ENCODE data around the gene NOA1.
"Not testable (repeated sequence)": the region's sequence is repeated elsewhere in the genome, so short reads cannot be mapped to it uniquely, and the experiment has no call there.

Gene NOA1

GRCh38 chr4:56958111-56958517 is 19.3 kb downstream of the NOA1 start:
- no peak for DNase-seq (ENCODE audit: low read depth)

- no peak for DNase-seq (ENCODE audit: low read depth)
Observed at GRCh38 chr4:56953680-56954520, 23.5 kb downstream of the NOA1 start.

- DNase-seq (ENCODE audit: low read depth), result no peak
Observed at GRCh38 chr4:56941403-56941802, 36.0 kb downstream of the NOA1 start.

- no peak for DNase-seq (ENCODE audit: low read depth)
Observed at GRCh38 chr4:56940971-56941370, 36.4 kb downstream of the NOA1 start.

- no peak for DNase-seq (ENCODE audit: low read depth)
Observed at GRCh38 chr4:56940403-56940802, 37.0 kb downstream of the NOA1 start.

- not testable (repeated sequence) for DNase-seq (ENCODE audit: low read depth)
Observed at GRCh38 chr4:56939826-56940225, 37.6 kb downstream of the NOA1 start.

GRCh38 chr4:56937262-56937661 is 40.1 kb downstream of the NOA1 start:
- DNase-seq (ENCODE audit: low read depth), result no peak

GRCh38 chr4:56931924-56932323 is 45.5 kb downstream of the NOA1 start:
- no peak for DNase-seq (ENCODE audit: low read depth)

GRCh38 chr4:56930638-56931037 is 46.8 kb downstream of the NOA1 start:
- DNase-seq (ENCODE audit: low read depth), result no peak

- DNase-seq (ENCODE audit: low read depth), result no peak
Observed at GRCh38 chr4:56927196-56927595, 50.2 kb downstream of the NOA1 start.

- not testable (repeated sequence) for DNase-seq (ENCODE audit: low read depth)
Observed at GRCh38 chr4:56914977-56915376, 62.4 kb downstream of the NOA1 start.

GRCh38 chr4:56914336-56914735 is 63.1 kb downstream of the NOA1 start:
- DNase-seq (ENCODE audit: low read depth), result no peak

Data from stimulated activated CD8-positive, alpha-beta memory T cell treated with anti-CD3 and anti-CD28 coated beads, Interleukin-15, amount 100 ng/mL, for 1 hour (primary cell).